Tibial nerve (tissue), 4 donors: ENCODE measurements around the gene RANGRF. TPM values are rescaled to one million over a fixed set of nuclear protein-coding genes. Genes with fewer than 3 reads are reported as not detected.

Experiments used
- DNase-seq, 2 donors: peaks; one replicate each; pipeline ENCODE4 v3.0.0-alpha.2; 2019; ENCODE audit warnings: low spot score in 2 of 2
- H3K27ac ChIP-seq, 4 donors: fragments of 200-600 bp; sonication (generic) in 3 of 4; one replicate each; pipeline ENCODE4 v1.5.1; 2017 to 2019; ENCODE audit warnings: mild to moderate bottlenecking in 1 of 4
- H3K27me3 ChIP-seq, 2 donors: fragments of 200-600 bp; sonication (generic) in 1 of 2; one replicate each; pipeline versions ENCODE4 v1.5.1 to v1.6.0; 2017 to 2019
- H3K36me3 ChIP-seq, 3 donors: fragments of 200-600 bp; sonication (generic); one replicate each; pipeline ENCODE4 v1.5.1; 2018 to 2019
- H3K4me1 ChIP-seq, 4 donors: fragments of 200-600 bp; sonication (generic) in 3 of 4; one replicate each; pipeline ENCODE4 v1.5.1; 2017 to 2019
- H3K4me3 ChIP-seq, 4 donors: fragments of 200-600 bp; sonication (generic) in 3 of 4; one replicate each; pipeline ENCODE4 v1.5.1; 2017 to 2019; ENCODE audit warnings: mild to moderate bottlenecking in 1 of 4, moderate library complexity in 1 of 4
- H3K9me3 ChIP-seq, 4 donors: fragments of 200-600 bp; sonication (generic) in 3 of 4; one replicate each; pipeline ENCODE4 v1.5.1; 2017 to 2019
- CTCF ChIP-seq, 5 experiments: fragments of 200-600 bp in 3 of 5; fragments of 450-650 bp in 2 of 5; sonication (generic) in 3 of 5; IDR thresholded peaks; one replicate each; pipeline ENCODE4 v1.5.1; 2016 to 2019; ENCODE audit warnings: antibody characterized with exemption in 5 of 5, mild to moderate bottlenecking in 3 of 5, moderate library complexity in 2 of 5
- EP300 ChIP-seq, 2 donors: sonication (generic); formaldehyde crosslinking; IDR thresholded peaks; one replicate each; pipeline ENCODE4 v1.6.1; 2017; ENCODE audit warnings: antibody characterized with exemption in 2 of 2, mild to moderate bottlenecking in 1 of 2
- POLR2A ChIP-seq, 2 donors: fragments of 450-650 bp; IDR thresholded peaks; one replicate each; pipeline ENCODE4 v1.6.1; 2017; ENCODE audit warnings: antibody characterized with exemption in 2 of 2, mild to moderate bottlenecking in 2 of 2, moderate library complexity in 2 of 2
- whole genome bisulfite sequencing, 2 donors: methylation state at CpG; one replicate each; pipeline ENCODE4 v1.1.5; 2018; 5-methylcytosine and 5-hydroxymethylcytosine counted together
- small RNA-seq: library from RNA; depleted of rRNA; stranded (forward); fragments of <200 nt; gene quantifications from one replicate; pipeline ENCODE3, GENCODE V24; 2016
- total RNA-seq, 4 donors: library from RNA; depleted of rRNA; stranded (reverse); fragments of >200 nt; gene quantifications; one replicate each; pipeline ENCODE4 v1.1.0, GENCODE V29; 2016

The RANGRF gene
- total RNA-seq, 4 donors from 2014 or later, result 23.0 to 35.4 (median 25.1) TPM

DNA sequence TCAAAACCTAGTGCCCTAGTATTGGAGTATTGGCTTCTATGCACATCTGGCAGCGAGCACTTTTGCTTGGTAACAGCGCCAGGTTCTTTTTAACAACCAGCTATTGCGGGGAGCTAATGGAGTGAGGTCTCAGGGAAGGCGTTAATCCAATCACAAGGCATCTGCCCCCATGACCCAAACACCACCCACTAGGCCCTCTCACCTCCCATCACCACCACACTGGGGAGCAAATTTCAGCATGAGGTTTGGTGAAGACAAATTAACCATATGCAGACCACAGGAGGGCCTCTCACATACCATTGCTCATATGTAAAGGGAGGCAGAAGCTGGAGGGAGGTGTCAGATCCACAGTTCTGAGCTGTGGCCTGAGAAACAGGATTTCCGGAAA lies 50.3 kb downstream of the RANGRF start:
- Histone ChIP-seq H3K36me3 (no peaks in the 10 kb centered on the region), H3K27ac (no peak overlapping the region), H3K4me3 (no peak overlapping the region)

GRCh38 chr17:8339540-8339939 lies 51.1 kb downstream of the RANGRF start, which contains the start of gene ODF4:
Gene ODF4 (plus strand): TSS chr17:8339840. CDS start chr17:8340052, 212 bp downstream.
- H3K4me3 ChIP-seq, result no peak within 1 kb of the TSS
- H3K9me3 ChIP-seq, result no peaks in the 10 kb centered on the region
- H3K36me3 ChIP-seq, result no peaks in the 10 kb centered on the region
- no peaks in the 10 kb centered on the region for H3K27me3 ChIP-seq
- no peak within 1 kb of the TSS for H3K27ac ChIP-seq
- DNase-seq, result no peak
- H3K4me1 ChIP-seq, result no peaks in the 10 kb centered on the region
- TF ChIP-seq EP300 (IDR thresholded peaks at IDR 0.05), result no peak
- no peak for TF ChIP-seq POLR2A (IDR thresholded peaks at IDR 0.05)
- no peak for TF ChIP-seq CTCF (IDR thresholded peaks at IDR 0.05)
- WGBS, 2 donors, result 65 to 78% methylated on average over 2 of the region's 2 CpGs

More for the DNA sequence above, 50.3 kb downstream of the RANGRF start:
- no peaks in the 10 kb centered on the region for H3K27me3 ChIP-seq
- no peaks in the 10 kb centered on the region for H3K4me1 ChIP-seq
- WGBS, 2 donors, result 67 to 68% methylated on average over 5 of the region's 5 CpGs
- no peak for DNase-seq
- H3K9me3 ChIP-seq, result no peaks in the 10 kb centered on the region
- no peak for TF ChIP-seq EP300 (IDR thresholded peaks at IDR 0.05)
- no peak for TF ChIP-seq POLR2A (IDR thresholded peaks at IDR 0.05)
- TF ChIP-seq CTCF (IDR thresholded peaks at IDR 0.05), result no peak

Small RNA genes within 50 kb of the gene (small RNA-seq; reads per million reads assigned to genes)
- not detected for gene RF00265

Other genes with a start within 250 kb of the RANGRF start
- 10 to 100 TPM in 2 of 4 donors, 1 to 10 TPM in 2; 3.8 to 22.8 (median 9.3) TPM for gene ALOX15B, start 249.6 kb upstream of the RANGRF start, total RNA-seq
- gene ALOX12B, start 201.0 kb upstream of the RANGRF start, total RNA-seq, result not detected
- gene ALOXE3, start 170.2 kb upstream of the RANGRF start, total RNA-seq, result not detected
- gene HES7, start 164.6 kb upstream of the RANGRF start, total RNA-seq, result 1 to 10 TPM in 1 of 4 donors, not detected in 3; 2.1 TPM
- 100 to 1,000 TPM; 157 to 328 (median 204) TPM for gene PER1, start 136.3 kb upstream of the RANGRF start, total RNA-seq
- 10 to 100 TPM; 48.0 to 72.1 (median 59.0) TPM for gene VAMP2, start 125.7 kb upstream of the RANGRF start, total RNA-seq
- 10 to 100 TPM; 28.2 to 47.1 (median 38.2) TPM for gene TMEM107, start 112.3 kb upstream of the RANGRF start, total RNA-seq
- gene BORCS6, start 98.5 kb upstream of the RANGRF start, total RNA-seq, result 10 to 100 TPM; 13.8 to 22.4 (median 19.4) TPM
- 10 to 100 TPM; 31.2 to 78.1 (median 39.6) TPM for gene AURKB, start 78.1 kb upstream of the RANGRF start, total RNA-seq
- 10 to 100 TPM; 22.3 to 30.1 (median 25.3) TPM for gene CTC1, start 40.6 kb upstream of the RANGRF start, total RNA-seq
- gene PFAS, start 39.4 kb upstream of the RANGRF start, total RNA-seq, result 10 to 100 TPM; 19.2 to 39.9 (median 29.5) TPM
- 1 to 10 TPM; 2.5 to 7.0 (median 6.1) TPM for gene SLC25A35, start 6.7 kb downstream of the RANGRF start, total RNA-seq
- 10 to 100 TPM in 2 of 4 donors, 1 to 10 TPM in 2; 6.7 to 77.7 (median 12.0) TPM for gene ARHGEF15, start 21.6 kb downstream of the RANGRF start, total RNA-seq
- not detected for gene ODF4, start 51.2 kb downstream of the RANGRF start, total RNA-seq
- gene RPL26, start 94.5 kb downstream of the RANGRF start, total RNA-seq, result 1,000 to 10,000 TPM; 2,635 to 3,277 (median 2,694) TPM
- gene RNF222, start 109.2 kb downstream of the RANGRF start, total RNA-seq, result under 1 TPM in 1 of 4 donors, not detected in 3; 0.59 TPM
- 100 to 1,000 TPM in 1 of 4 donors, 10 to 100 TPM in 3; 63.6 to 102 (median 84.1) TPM for gene NDEL1, start 147.2 kb downstream of the RANGRF start, total RNA-seq